H1 (cell line): ENCODE results near the gene RAD50. TPM values are rescaled to one million over a fixed set of nuclear protein-coding genes. Genes with fewer than 3 reads are reported as not detected.

ENCODE experiments used
- CTCF ChIA-PET: fragments of 300-600 bp; sonication (Branson Sonifier 250); formaldehyde crosslinking; loops from one replicate; lab custom pipeline; 2021; ENCODE audit not compliant: partially characterized antibody; lab: Charles Lee
- POLR2A ChIA-PET: fragments of 300-600 bp; sonication (Branson Sonifier 250); formaldehyde crosslinking; loops from one replicate; lab custom pipeline; 2021; ENCODE audit warnings: inconsistent platforms; ENCODE audit not compliant: partially characterized antibody; lab: Charles Lee
- DNase-seq, 2 experiments: peaks; one replicate each; pipeline versions ENCODE4 v3.0.0 to v3.0.0-alpha.2; 2010 to 2022; ENCODE audit warnings: low spot score in 2 of 2, low read depth in 1 of 2, mixed read lengths in 1 of 2
- FAIRE-seq: peaks from 2 replicates; lab custom pipeline; 2011; peaks lifted over from hg19 to GRCh38; lab: Jason Lieb, UNC
- H2AFZ ChIP-seq: 2 replicates; pipeline ENCODE4 v1.8.1; 2012; ENCODE audit warnings: low read length, inconsistent platforms
- H2AK5ac ChIP-seq: 2 replicates; pipeline ENCODE4 v1.6.1; 2013; ENCODE audit warnings: low read depth, low read length
- H2BK120ac ChIP-seq: replicated peaks from 2 replicates; pipeline ENCODE3; 2013; ENCODE audit warnings: low read depth, low read length, inconsistent platforms
- H2BK12ac ChIP-seq: 2 replicates; pipeline ENCODE4 v1.6.1; 2013; ENCODE audit warnings: low read depth, low read length
- H2BK15ac ChIP-seq: 2 replicates; pipeline ENCODE4 v1.6.1; 2013; ENCODE audit warnings: low read length
- H2BK20ac ChIP-seq: 2 replicates; pipeline ENCODE4 v1.6.1; 2013; ENCODE audit warnings: low read length
- H2BK5ac ChIP-seq: 2 replicates; pipeline ENCODE4 v1.6.1; 2013; ENCODE audit warnings: low read depth, low read length
- H3K14ac ChIP-seq: 2 replicates; pipeline ENCODE4 v1.6.1; 2013; ENCODE audit warnings: inconsistent platforms; ENCODE audit not compliant: insufficient read length
- H3K18ac ChIP-seq: 2 replicates; pipeline ENCODE4 v1.6.1; 2013; ENCODE audit warnings: low read length; ENCODE audit errors: extremely low read depth
- H3K23ac ChIP-seq: 2 replicates; pipeline ENCODE4 v1.6.1; 2013; ENCODE audit warnings: inconsistent platforms; ENCODE audit not compliant: insufficient read length
- H3K23me2 ChIP-seq: 2 replicates; pipeline ENCODE4 v1.6.1; 2013; ENCODE audit warnings: low read depth, low read length
- H3K27ac ChIP-seq: 2 replicates; pipeline ENCODE4 v1.6.1; 2011; ENCODE audit warnings: low read depth, low read length, inconsistent platforms
- H3K27me3 ChIP-seq, 4 experiments: replicated peaks in 1 of 4; 1 replicate in 1 of 4; 2 replicates in 3 of 4; pipeline versions ENCODE4 v1.6.1 to v1.8.1; 2011 to 2013; ENCODE audit warnings: low read length in 3 of 4, mild to moderate bottlenecking in 3 of 4, inconsistent platforms in 2 of 4, mixed read lengths in 2 of 4, moderate library complexity in 1 of 4; ENCODE audit not compliant: control insufficient read depth in 3 of 4, insufficient read depth in 3 of 4; ENCODE audit errors: extremely low read depth in 1 of 4
- H3K36me3 ChIP-seq, 4 experiments: 2 replicates each; pipeline versions ENCODE4 v1.6.1 to v1.8.1; 2011 to 2013; ENCODE audit warnings: mild to moderate bottlenecking in 4 of 4, low read length in 3 of 4, moderate library complexity in 2 of 4, control low read depth in 1 of 4, inconsistent platforms in 1 of 4; ENCODE audit not compliant: insufficient read depth in 4 of 4, control insufficient read depth in 2 of 4
- H3K4ac ChIP-seq: replicated peaks from 2 replicates; pipeline ENCODE3; 2013; ENCODE audit warnings: low read length, low read depth, mixed read lengths, inconsistent platforms; ENCODE audit not compliant: insufficient read length
- H3K4me1 ChIP-seq, 4 experiments: replicated peaks in 1 of 4; 1 replicate in 1 of 4; 2 replicates in 3 of 4; pipeline versions ENCODE4 v1.6.1 to v1.8.1; 2011 to 2013; ENCODE audit warnings: low read length in 3 of 4, inconsistent platforms in 2 of 4, mixed read lengths in 1 of 4; ENCODE audit not compliant: insufficient read depth in 4 of 4, control insufficient read depth in 3 of 4
- H3K4me2 ChIP-seq, 2 experiments: 2 replicates each; pipeline versions ENCODE4 v1.6.1 to v1.8.1; 2011 to 2013; ENCODE audit warnings: low read depth in 2 of 2, low read length in 2 of 2, control low read depth in 1 of 2, inconsistent platforms in 1 of 2, mild to moderate bottlenecking in 1 of 2; ENCODE audit not compliant: insufficient read depth in 1 of 2
- H3K4me3 ChIP-seq, 4 experiments: fragments of 200-600, 300-600 bp in 1 of 4; sonication (generic), shearing (Covaris generic), sonication (Bioruptor Twin) in 1 of 4; 2 replicates each; pipeline versions ENCODE4 v1.5.1 to v1.8.1; 2011 to 2016; ENCODE audit warnings: low read length in 4 of 4, low read depth in 3 of 4, control low read depth in 2 of 4, inconsistent platforms in 2 of 4, mild to moderate bottlenecking in 2 of 4, mixed read lengths in 1 of 4, moderate library complexity in 1 of 4; ENCODE audit not compliant: insufficient read depth in 2 of 4; ENCODE audit errors: extremely low read depth in 1 of 4
- H3K56ac ChIP-seq: replicated peaks from 2 replicates; pipeline ENCODE3; 2013; ENCODE audit warnings: low read depth, mild to moderate bottlenecking, mixed read lengths, low read length, inconsistent platforms; ENCODE audit not compliant: insufficient read length
- H3K79me1 ChIP-seq: 2 replicates; pipeline ENCODE4 v1.6.1; 2013; ENCODE audit warnings: low read depth, low read length, control low read depth
- H3K79me2 ChIP-seq, 2 experiments: 2 replicates each; pipeline versions ENCODE4 v1.6.1 to v1.8.1; 2012 to 2013; ENCODE audit warnings: low read length in 2 of 2, mild to moderate bottlenecking in 2 of 2, inconsistent platforms in 1 of 2; ENCODE audit not compliant: insufficient read depth in 2 of 2, control insufficient read depth in 1 of 2
- H3K9ac ChIP-seq, 4 experiments: replicated peaks in 1 of 4; 1 replicate in 1 of 4; 2 replicates in 3 of 4; pipeline versions ENCODE4 v1.6.1 to v1.8.1; 2011 to 2013; ENCODE audit warnings: low read depth in 3 of 4, low read length in 3 of 4, control low read depth in 2 of 4, mild to moderate bottlenecking in 2 of 4, moderate library complexity in 2 of 4, inconsistent platforms in 1 of 4; ENCODE audit errors: extremely low read depth in 1 of 4
- H3K9me3 ChIP-seq, 2 experiments: 2 replicates each; pipeline versions ENCODE4 v1.6.1 to v1.8.1; 2012 to 2013; ENCODE audit warnings: mild to moderate bottlenecking in 2 of 2, moderate library complexity in 2 of 2, control low read depth in 1 of 2, inconsistent platforms in 1 of 2, low read depth in 1 of 2, low read length in 1 of 2, mixed read lengths in 1 of 2; ENCODE audit not compliant: insufficient read depth in 2 of 2
- H4K20me1 ChIP-seq, 2 experiments: replicated peaks in 1 of 2; 2 replicates each; pipeline versions ENCODE3 to v1.8.1; 2011 to 2013; ENCODE audit warnings: inconsistent platforms in 2 of 2, low read length in 2 of 2, mild to moderate bottlenecking in 1 of 2; ENCODE audit not compliant: insufficient read depth in 2 of 2, control insufficient read depth in 1 of 2
- H4K5ac ChIP-seq: 2 replicates; pipeline ENCODE4 v1.6.1; 2013; ENCODE audit warnings: low read length, low read depth, mixed read lengths, inconsistent platforms; ENCODE audit not compliant: insufficient read length
- H4K8ac ChIP-seq: 2 replicates; pipeline ENCODE4 v1.8.0; 2013; ENCODE audit warnings: mild to moderate bottlenecking, moderate library complexity, low read length, inconsistent platforms; ENCODE audit not compliant: insufficient read depth; ENCODE audit errors: extremely low read depth
- H4K91ac ChIP-seq: replicated peaks from 2 replicates; pipeline ENCODE3; 2013; ENCODE audit warnings: low read length, mixed read lengths, inconsistent platforms; ENCODE audit not compliant: insufficient read length
- ASH2L ChIP-seq: fragments of 200-600, 300-600 bp; sonication (generic); IDR thresholded peaks from one replicate; pipeline ENCODE4 v1.7.1; 2017; ENCODE audit warnings: low read length
- CTCF ChIP-seq, 3 experiments: IDR thresholded peaks; 1 replicate in 2 of 3; 2 replicates in 1 of 3; pipeline versions ENCODE4 v1.5.1 to v1.6.1; 2011; ENCODE audit warnings: low read length in 3 of 3, mild to moderate bottlenecking in 3 of 3, inconsistent platforms in 2 of 3, low read depth in 1 of 3, moderate library complexity in 1 of 3; ENCODE audit not compliant: insufficient read depth in 1 of 3; ENCODE audit errors: control extremely low read depth in 1 of 3
- POLR2A ChIP-seq, 2 experiments: IDR thresholded peaks; 1 replicate in 1 of 2; 2 replicates in 1 of 2; pipeline ENCODE4 v1.6.1; 2011; ENCODE audit warnings: low read depth in 2 of 2, low read length in 2 of 2, mild to moderate bottlenecking in 2 of 2; ENCODE audit errors: control extremely low read depth in 1 of 2
- POU5F1 ChIP-seq: IDR thresholded peaks from 2 replicates; pipeline ENCODE4 v1.6.1; 2011; ENCODE audit warnings: low read depth, mild to moderate bottlenecking, low read length, moderate library complexity
- RXRA ChIP-seq: IDR thresholded peaks from 2 replicates; pipeline ENCODE4 v1.6.1; 2011; ENCODE audit warnings: low read depth, mild to moderate bottlenecking, low read length, moderate library complexity; ENCODE audit not compliant: insufficient read depth
- SRF ChIP-seq: IDR thresholded peaks from 2 replicates; pipeline ENCODE4 v1.6.1; 2011; ENCODE audit warnings: mild to moderate bottlenecking, low read depth, low read length, moderate library complexity
- TEAD4 ChIP-seq: IDR thresholded peaks from 2 replicates; pipeline ENCODE4 v1.6.1; 2012; ENCODE audit warnings: low read depth, low read length, inconsistent platforms, mixed read lengths
- polyA plus RNA-seq, 7 experiments: library from polyadenylated mRNA; depleted of rRNA in 3 of 7; stranded (reverse) in 5 of 7; unstranded in 2 of 7; fragments of >200 nt in 5 of 7; fragments of 200-250 nt in 2 of 7; gene quantifications; 1 replicate in 5 of 7; 2 replicates in 1 of 7; 4 replicates in 1 of 7; pipeline versions ENCODE4 v1.2.1 to v1.2.3, GENCODE V29; 2011 to 2013; ENCODE audit warnings: missing spikeins in 2 of 7, mixed read lengths in 2 of 7
- total RNA-seq: library from RNA; stranded (reverse); fragmentation: NEBNext Ultra II Directional; extraction: Animal tissue kit (Norgen Biotek cat#: 25700); gene quantifications from 2 replicates; pipeline ENCODE4 v1.2.1, GENCODE V29; 2021

The RAD50 gene
- total and polyA plus RNA-seq, 2 of the 8 experiments (the other 6 are each of a cell fraction or from before 2014, with no cell fraction given) = 10.1 to 39.4 TPM

GRCh38 chr5:132622608-132623007, 65.8 kb downstream of the RAD50 start:
- Histone ChIP-seq H2BK5ac (no peak overlapping the region), H4K5ac (no peak overlapping the region), H3K36me3 (peaks cover 0 to 9% (median 4%) of the 10 kb centered on the region in 4 experiments; a peak in 2 of 8 replicates), H3K23ac (no peak overlapping the region), H3K79me1 (no peaks in the 10 kb centered on the region), H3K4me2 (no peak overlapping the region), H3K9ac (no peak overlapping the region), H3K9me3 (no peaks in the 10 kb centered on the region), H3K27me3 (no peaks in the 10 kb centered on the region), H3K4ac (no peak overlapping the region), H2BK20ac (no peak overlapping the region), H3K23me2 (no peaks in the 10 kb centered on the region), H4K8ac (no peak overlapping the region), H2AK5ac (no peak overlapping the region), H3K4me1 (no peaks in the 10 kb centered on the region), H2BK15ac (no peak overlapping the region), H2BK120ac (no peak overlapping the region), H3K4me3 (no peak overlapping the region), H3K56ac (no peak overlapping the region), H3K79me2 (no peaks in the 10 kb centered on the region), H4K91ac (no peak overlapping the region), H4K20me1 (no peaks in the 10 kb centered on the region), H2BK12ac (no peak overlapping the region), H3K18ac (no peak overlapping the region), H3K27ac (no peak overlapping the region), H3K14ac (no peak overlapping the region), H2AFZ (no peak overlapping the region)
- no peak for DNase-seq
- ChIA-PET POLR2A (no interaction called here), CTCF (no interaction called here)
- no peak for TF ChIP-seq POLR2A (IDR thresholded peaks at IDR 0.05; ENCODE audit: control extremely low read depth in 1 of 2, low read depth in 2 of 2, low read length in 2 of 2)
- no peak for TF ChIP-seq SRF
- no peak for TF ChIP-seq RXRA
- TF ChIP-seq CTCF (IDR thresholded peaks at IDR 0.05; ENCODE audit: control extremely low read depth in 1 of 3, insufficient read depth in 1 of 3, low read depth in 1 of 3, low read length in 3 of 3) = no peak
- TF ChIP-seq ASH2L = no peak
- TF ChIP-seq TEAD4 = no peak
- no peak for TF ChIP-seq POU5F1
- no peak for FAIRE-seq
